ENCODE data around the gene CYB5A. TPM values are rescaled to one million over a fixed set of nuclear protein-coding genes. Genes with fewer than 3 reads are reported as not detected.

CYB5A gene
- 399 TPM for total RNA-seq
- long read RNA-seq, transcript CYB5A-202 (5 exons, 3,283 nt): major isoform, 311 of 338 reads
- long read RNA-seq, partial matches to known transcripts: 2 of 338 reads
- long read RNA-seq, other reads (novel, unspliced or antisense): 21 of 338 reads

- intact Hi-C loops (cut with DNase I): no loop called here
- Histone ChIP-seq H3K9me3 (no peaks in the 10 kb centered on the region), H3K4me3 (peak within 1 kb of the TSS; percentile 89), H3K27ac (peak within 1 kb of the TSS; percentile 85), H3K4me1 (peaks cover 25% of the 10 kb centered on the region), H3K36me3 (no peaks in the 10 kb centered on the region), H3K27me3 (no peaks in the 10 kb centered on the region)
- peak; percentile 97 for ATAC-seq
- TF ChIP-seq CTCF (IDR thresholded peaks at IDR 0.05): no peak
- peak; percentile 99 for DNase-seq
Observed at GRCh38 chr18:74291771-74292540, at the start of gene CYB5A. TSS of gene CYB5A (minus strand) at chr18:74291963. CDS start at chr18:74291875, 88 bp downstream.

GRCh38 chr18:74337912-74338309 lies 46.1 kb upstream of the CYB5A start:
- Histone ChIP-seq H3K36me3 (no peaks in the 10 kb centered on the region), H3K27ac (no peak overlapping the region), H3K27me3 (no peaks in the 10 kb centered on the region), H3K9me3 (no peaks in the 10 kb centered on the region), H3K4me3 (no peak overlapping the region), H3K4me1 (no peaks in the 10 kb centered on the region)
- intact Hi-C loops (cut with DNase I): no loop called here
- DNase-seq (no peak), ATAC-seq (peak; percentile 82)
- no peak for TF ChIP-seq CTCF (IDR thresholded peaks at IDR 0.05)

GRCh38 chr18:74337155-74337911 lies 45.6 kb upstream of the CYB5A start:
- TF ChIP-seq CTCF (IDR thresholded peaks at IDR 0.05): no peak
- intact Hi-C loops (cut with DNase I): no loop called here
- Histone ChIP-seq H3K9me3 (no peaks in the 10 kb centered on the region), H3K36me3 (no peaks in the 10 kb centered on the region), H3K27me3 (no peaks in the 10 kb centered on the region), H3K4me3 (no peak overlapping the region), H3K4me1 (no peaks in the 10 kb centered on the region), H3K27ac (no peak overlapping the region)
- ATAC-seq: no peak
- no peak for DNase-seq

- Histone ChIP-seq H3K27me3 (no peaks in the 10 kb centered on the region), H3K4me3 (no peak overlapping the region), H3K27ac (no peak overlapping the region), H3K36me3 (no peaks in the 10 kb centered on the region), H3K9me3 (no peaks in the 10 kb centered on the region), H3K4me1 (no peaks in the 10 kb centered on the region)
- intact Hi-C loops (cut with DNase I): no loop called here
- TF ChIP-seq CTCF (IDR thresholded peaks at IDR 0.05): no peak
- no peak for ATAC-seq
- DNase-seq: no peak
Observed at GRCh38 chr18:74336656-74337055, 44.9 kb upstream of the CYB5A start.

GRCh38 chr18:74334242-74334893 lies 42.6 kb upstream of the CYB5A start:
- DNase-seq (no peak), ATAC-seq (no peak)
- Histone ChIP-seq H3K9me3 (no peaks in the 10 kb centered on the region), H3K27ac (no peak overlapping the region), H3K4me1 (no peaks in the 10 kb centered on the region), H3K36me3 (no peaks in the 10 kb centered on the region), H3K27me3 (no peaks in the 10 kb centered on the region), H3K4me3 (no peak overlapping the region)
- intact Hi-C loops (cut with DNase I): no loop called here
- TF ChIP-seq CTCF (IDR thresholded peaks at IDR 0.05): no peak

Data from upper lobe of right lung (tissue), 1 donor.